GM23248 (cell line): Measurements from ENCODE around the gene SURF6.

Source experiments
- EZH2 ChIP-seq: fragments of 200-600 bp; sonication (generic); IDR thresholded peaks from 2 replicates; pipeline ENCODE4 v1.6.1; 2018; ENCODE audit warnings: antibody characterized with exemption, mild to moderate bottlenecking; ENCODE audit not compliant: insufficient read depth, poor library complexity, severe bottlenecking
- EZH2phosphoT487 ChIP-seq: fragments of 200-600 bp; sonication (generic); IDR thresholded peaks from 2 replicates; pipeline ENCODE4 v1.6.1; 2018; ENCODE audit warnings: antibody characterized with exemption, moderate library complexity, mild to moderate bottlenecking, low read depth; ENCODE audit not compliant: insufficient read depth

GRCh38 chr9:133339641-133340040 lies 3.7 kb upstream of the SURF6 start:
- TF ChIP-seq EZH2: no peak
- TF ChIP-seq EZH2phosphoT487: no peak
